NCI-H1694 (cell line): ENCODE results near the gene FAP.

Experiments
- DNase-seq: peaks from one replicate; lab custom pipeline; 2025; lab: John Stamatoyannopoulos, UW

The FAP gene

GRCh38 chr2:162243294-162243693, at the start of gene FAP:
Gene FAP, minus strand, starts transcription at chr2:162243445. Its CDS starts 118 bp downstream, at chr2:162243327.
- DNase-seq, result no peak

- DNase-seq, result no peak
Measured at GRCh38 chr2:162291748-162292147, 48.5 kb upstream of the FAP start.

GRCh38 chr2:162282765-162283425, 39.6 kb upstream of the FAP start:
- no peak for DNase-seq

- DNase-seq, result no peak
Measured at GRCh38 chr2:162280654-162281053, 37.4 kb upstream of the FAP start.

GRCh38 chr2:162277381-162277780, 34.1 kb upstream of the FAP start:
- DNase-seq, result no peak

- DNase-seq, result no peak
Measured at GRCh38 chr2:162267996-162268395, 24.8 kb upstream of the FAP start.

GRCh38 chr2:162267496-162267895, 24.3 kb upstream of the FAP start:
- no peak for DNase-seq

- DNase-seq, result no peak
Measured at GRCh38 chr2:162266460-162266760, 23.2 kb upstream of the FAP start.

GRCh38 chr2:162265666-162266459, 22.6 kb upstream of the FAP start:
- no peak for DNase-seq

- no peak for DNase-seq
Measured at GRCh38 chr2:162261032-162261945, 18.0 kb upstream of the FAP start.

GRCh38 chr2:162258686-162259085, 15.4 kb upstream of the FAP start:
- no peak for DNase-seq

GRCh38 chr2:162258169-162258568, 14.9 kb upstream of the FAP start:
- DNase-seq, result no peak

GRCh38 chr2:162257425-162257824, 14.2 kb upstream of the FAP start:
- no peak for DNase-seq

GRCh38 chr2:162256591-162256991, 13.3 kb upstream of the FAP start:
- no peak for DNase-seq

- DNase-seq, result no peak
Measured at GRCh38 chr2:162254236-162254871, 11.1 kb upstream of the FAP start.

GRCh38 chr2:162253435-162253834, 10.2 kb upstream of the FAP start:
- no peak for DNase-seq

- no peak for DNase-seq
Measured at GRCh38 chr2:162252153-162252552, 8.9 kb upstream of the FAP start.

GRCh38 chr2:162245781-162246180, 2.5 kb upstream of the FAP start:
- DNase-seq, result no peak

- DNase-seq, result no peak
Measured at GRCh38 chr2:162245061-162245460, 1.8 kb upstream of the FAP start.

- DNase-seq, result no peak
Measured at GRCh38 chr2:162244541-162245031, 1.3 kb upstream of the FAP start.

GRCh38 chr2:162243715-162244114, 470 bp upstream of the FAP start:
- no peak for DNase-seq
